ENCODE results near the gene MINDY4.

DNA sequence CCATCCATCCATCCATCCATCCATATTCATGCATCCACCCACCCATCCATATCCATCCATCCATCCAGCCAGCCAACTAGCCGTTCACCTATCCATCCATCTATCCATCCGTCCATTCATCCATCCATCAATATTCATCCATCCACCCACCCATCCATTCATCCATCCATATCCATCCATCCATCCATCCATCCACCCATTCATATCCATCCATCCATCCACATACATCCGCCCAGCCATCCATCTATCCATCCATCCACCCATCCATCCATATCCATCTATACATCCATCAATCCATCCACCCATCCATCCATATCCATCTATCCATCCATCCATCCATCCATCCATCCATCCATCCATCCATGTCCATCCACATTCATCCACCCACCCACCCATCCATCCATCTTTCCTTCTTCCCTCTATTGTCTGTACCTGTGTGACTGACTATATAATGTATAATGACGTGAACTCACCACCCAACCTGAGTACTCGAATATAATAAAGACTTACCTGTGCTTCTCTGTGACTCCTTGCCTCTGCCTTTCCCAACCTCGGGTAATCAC lies 16.8 kb upstream of the MINDY4 start:
- TF ChIP-seq MXI1 (IDR thresholded peaks at IDR 0.05; ENCODE audit: low read depth, low read length) (no peak), MEF2A (IDR thresholded peaks at IDR 0.05; ENCODE audit: insufficient read depth, low read depth, low read length) (no peak)
